Measurements from ENCODE around the gene TEX264. TPM values are rescaled to one million over a fixed set of nuclear protein-coding genes. Genes with fewer than 3 reads are reported as not detected.

The TEX264 gene, protein sequence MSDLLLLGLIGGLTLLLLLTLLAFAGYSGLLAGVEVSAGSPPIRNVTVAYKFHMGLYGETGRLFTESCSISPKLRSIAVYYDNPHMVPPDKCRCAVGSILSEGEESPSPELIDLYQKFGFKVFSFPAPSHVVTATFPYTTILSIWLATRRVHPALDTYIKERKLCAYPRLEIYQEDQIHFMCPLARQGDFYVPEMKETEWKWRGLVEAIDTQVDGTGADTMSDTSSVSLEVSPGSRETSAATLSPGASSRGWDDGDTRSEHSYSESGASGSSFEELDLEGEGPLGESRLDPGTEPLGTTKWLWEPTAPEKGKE
- 10 to 100 TPM; 27.3 to 50.9 TPM for total RNA-seq

GRCh38 chr3:51670823-51671733 lies at the start of gene TEX264:
Gene TEX264 (plus strand): TSS chr3:51671252. CDS start chr3:51674305, 3,053 bp downstream.
- ATAC-seq (ENCODE audit: insufficient number of reproducible peaks, low FRiP score, low read depth): peak; percentile 74
- no peak for DNase-seq (ENCODE audit: low spot score)
- Histone ChIP-seq H3K4me3 (peak within 1 kb of the TSS; percentile 91), H3K9me3 (no peaks in the 10 kb centered on the region), H3K27ac (peak within 1 kb of the TSS; percentile 82 to 86), H3K4me1 (ENCODE audit: control insufficient read depth in 1 of 2, low read depth in 2 of 2) (peaks cover 7 to 30% of the 10 kb centered on the region in 2 donors), H3K27me3 (replicated peaks; ENCODE audit: insufficient read depth) (no peaks in the 10 kb centered on the region), H3K36me3 (no peaks in the 10 kb centered on the region)
- TF ChIP-seq, protein P1, sequence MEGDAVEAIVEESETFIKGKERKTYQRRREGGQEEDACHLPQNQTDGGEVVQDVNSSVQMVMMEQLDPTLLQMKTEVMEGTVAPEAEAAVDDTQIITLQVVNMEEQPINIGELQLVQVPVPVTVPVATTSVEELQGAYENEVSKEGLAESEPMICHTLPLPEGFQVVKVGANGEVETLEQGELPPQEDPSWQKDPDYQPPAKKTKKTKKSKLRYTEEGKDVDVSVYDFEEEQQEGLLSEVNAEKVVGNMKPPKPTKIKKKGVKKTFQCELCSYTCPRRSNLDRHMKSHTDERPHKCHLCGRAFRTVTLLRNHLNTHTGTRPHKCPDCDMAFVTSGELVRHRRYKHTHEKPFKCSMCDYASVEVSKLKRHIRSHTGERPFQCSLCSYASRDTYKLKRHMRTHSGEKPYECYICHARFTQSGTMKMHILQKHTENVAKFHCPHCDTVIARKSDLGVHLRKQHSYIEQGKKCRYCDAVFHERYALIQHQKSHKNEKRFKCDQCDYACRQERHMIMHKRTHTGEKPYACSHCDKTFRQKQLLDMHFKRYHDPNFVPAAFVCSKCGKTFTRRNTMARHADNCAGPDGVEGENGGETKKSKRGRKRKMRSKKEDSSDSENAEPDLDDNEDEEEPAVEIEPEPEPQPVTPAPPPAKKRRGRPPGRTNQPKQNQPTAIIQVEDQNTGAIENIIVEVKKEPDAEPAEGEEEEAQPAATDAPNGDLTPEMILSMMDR (IDR thresholded peaks at IDR 0.05): no peak

- H3K36me3 ChIP-seq: no peaks in the 10 kb centered on the region
- DNase-seq (ENCODE audit: low spot score): no peak
- H3K27me3 ChIP-seq (replicated peaks; ENCODE audit: insufficient read depth): no peaks in the 10 kb centered on the region
- H3K4me3 ChIP-seq: no peak overlapping the region
- H3K9me3 ChIP-seq: no peaks in the 10 kb centered on the region
- no peak for ATAC-seq (ENCODE audit: insufficient number of reproducible peaks, low FRiP score, low read depth)
- H3K4me1 ChIP-seq (ENCODE audit: control insufficient read depth in 1 of 2, low read depth in 2 of 2): peaks cover 13 to 30% of the 10 kb centered on the region in 2 donors
- TF ChIP-seq, protein P1 (IDR thresholded peaks at IDR 0.05): no peak
- no peak overlapping the region for H3K27ac ChIP-seq
Observed at GRCh38 chr3:51622413-51622812, 48.6 kb upstream of the TEX264 start.

GRCh38 chr3:51622868-51623267 lies 48.2 kb upstream of the TEX264 start:
- TF ChIP-seq, protein P1 (IDR thresholded peaks at IDR 0.05): no peak
- H3K27me3 ChIP-seq (replicated peaks; ENCODE audit: insufficient read depth): no peaks in the 10 kb centered on the region
- DNase-seq (ENCODE audit: low spot score): no peak
- no peak overlapping the region for H3K27ac ChIP-seq
- no peak overlapping the region for H3K4me3 ChIP-seq
- ATAC-seq (ENCODE audit: insufficient number of reproducible peaks, low FRiP score, low read depth): no peak
- peaks cover 13 to 30% of the 10 kb centered on the region in 2 donors for H3K4me1 ChIP-seq (ENCODE audit: control insufficient read depth in 1 of 2, low read depth in 2 of 2)
- H3K9me3 ChIP-seq: no peaks in the 10 kb centered on the region
- H3K36me3 ChIP-seq: no peaks in the 10 kb centered on the region

- Histone ChIP-seq H3K36me3 (peaks cover 43% of the 10 kb centered on the region), H3K27me3 (replicated peaks; ENCODE audit: insufficient read depth) (no peaks in the 10 kb centered on the region), H3K9me3 (no peaks in the 10 kb centered on the region), H3K27ac (no peak overlapping the region), H3K4me3 (no peak overlapping the region), H3K4me1 (ENCODE audit: control insufficient read depth in 1 of 2, low read depth in 2 of 2) (no peaks in the 10 kb centered on the region)
- ATAC-seq (ENCODE audit: insufficient number of reproducible peaks, low FRiP score, low read depth) (no peak), DNase-seq (ENCODE audit: low spot score) (no peak)
- TF ChIP-seq, protein P1 (IDR thresholded peaks at IDR 0.05): no peak
Observed at GRCh38 chr3:51630513-51630912, 40.5 kb upstream of the TEX264 start.

Measured in thoracic aorta (tissue), 2 donors.